Brain pericyte (primary cell): Measurements from ENCODE around the gene YWHAG.
A peak's percentile ranks its signal among the peaks of the same experiment; 100 is the strongest.
"Not testable (repeated sequence)": the region's sequence is repeated elsewhere in the genome, so short reads cannot be mapped to it uniquely, and the experiment has no call there.

Experiments
- DNase-seq: peaks from one replicate; pipeline ENCODE4 v3.0.0-alpha.2; 2012; ENCODE audit warnings: low read depth, low spot score

Gene YWHAG

GRCh38 chr7:76380623-76380966, 21.8 kb upstream of the YWHAG start:
- DNase-seq, result no peak

GRCh38 chr7:76377186-76377918, 18.6 kb upstream of the YWHAG start:
- DNase-seq, result no peak

- DNase-seq, result no peak
Observed at GRCh38 chr7:76375251-76375650, 16.5 kb upstream of the YWHAG start.

- DNase-seq, result no peak
Observed at GRCh38 chr7:76372984-76373833, 14.4 kb upstream of the YWHAG start.

GRCh38 chr7:76371396-76371795, 12.6 kb upstream of the YWHAG start:
- no peak for DNase-seq

- no peak for DNase-seq
Observed at GRCh38 chr7:76369018-76369417, 10.2 kb upstream of the YWHAG start.

- no peak for DNase-seq
Observed at GRCh38 chr7:76368190-76368589, 9.4 kb upstream of the YWHAG start.

- DNase-seq, result no peak
Observed at GRCh38 chr7:76364198-76364584, 5.4 kb upstream of the YWHAG start.

GRCh38 chr7:76363754-76364153, 5.0 kb upstream of the YWHAG start:
- not testable (repeated sequence) for DNase-seq

- DNase-seq, result no peak
Observed at GRCh38 chr7:76359978-76360638, 1.3 kb upstream of the YWHAG start.

- DNase-seq, result peak; percentile 93
Observed at GRCh38 chr7:76359111-76359977, 553 bp upstream of the YWHAG start.

- DNase-seq, result no peak
Observed at GRCh38 chr7:76358011-76358480, 745 bp downstream of the YWHAG start.

- no peak for DNase-seq
Observed at GRCh38 chr7:76357475-76358010, 1.2 kb downstream of the YWHAG start.

GRCh38 chr7:76356823-76357222, 2.0 kb downstream of the YWHAG start:
- no peak for DNase-seq

- no peak for DNase-seq
Observed at GRCh38 chr7:76356115-76356514, 2.7 kb downstream of the YWHAG start.

GRCh38 chr7:76354981-76355730, 3.6 kb downstream of the YWHAG start:
- no peak for DNase-seq

- no peak for DNase-seq
Observed at GRCh38 chr7:76354516-76354915, 4.3 kb downstream of the YWHAG start.

GRCh38 chr7:76353744-76354143, 5.0 kb downstream of the YWHAG start:
- no peak for DNase-seq

GRCh38 chr7:76352193-76352592, 6.6 kb downstream of the YWHAG start:
- no peak for DNase-seq

GRCh38 chr7:76351372-76351771, 7.4 kb downstream of the YWHAG start:
- DNase-seq, result no peak
